Fibroblast of mammary gland (primary cell): ENCODE results near the gene MAP3K5.

Source experiments
- DNase-seq: peaks from one replicate; pipeline ENCODE4 v3.0.0-alpha.2; 2010; ENCODE audit warnings: low read depth
- H3K4me3 ChIP-seq: 2 replicates; pipeline ENCODE4 v1.5.1; 2011; ENCODE audit warnings: low read depth, mild to moderate bottlenecking, low read length, moderate library complexity; ENCODE audit not compliant: control insufficient read depth
- CTCF ChIP-seq: conservative IDR thresholded peaks from 2 replicates; pipeline ENCODE4 v1.5.1; 2011; ENCODE audit warnings: low read depth, low read length, inconsistent platforms; ENCODE audit not compliant: control insufficient read depth, insufficient read depth

The MAP3K5 gene

GRCh38 chr6:136792410-136793262 is at the start of gene MAP3K5:
MAP3K5 (minus strand) TSS chr6:136792477; CDS start chr6:136792157, 320 bp downstream.
- peak; percentile 77 for TF ChIP-seq CTCF
- DNase-seq, result peak; percentile 82
- H3K4me3 ChIP-seq, result peak within 1 kb of the TSS; percentile 86

- no peak for TF ChIP-seq CTCF
- H3K4me3 ChIP-seq, result no peak overlapping the region
- no peak for DNase-seq
Measured at GRCh38 chr6:136840276-136841001, 48.2 kb upstream of the MAP3K5 start.

GRCh38 chr6:136831873-136832562 is 39.7 kb upstream of the MAP3K5 start:
- no peak for TF ChIP-seq CTCF
- DNase-seq, result no peak
- no peak overlapping the region for H3K4me3 ChIP-seq

- no peak for TF ChIP-seq CTCF
- DNase-seq, result no peak
- H3K4me3 ChIP-seq, result no peak overlapping the region
Measured at GRCh38 chr6:136826216-136826615, 33.9 kb upstream of the MAP3K5 start.

- TF ChIP-seq CTCF, result no peak
- no peak for DNase-seq
- H3K4me3 ChIP-seq, result peak overlapping the region; percentile 42
Measured at GRCh38 chr6:136823128-136823660, 30.9 kb upstream of the MAP3K5 start.

- DNase-seq, result peak; percentile 92
- H3K4me3 ChIP-seq, result peak within 1 kb of the TSS; percentile 42
- TF ChIP-seq CTCF, result peak; percentile 60
Measured at GRCh38 chr6:136822376-136823127, 30.3 kb upstream of the MAP3K5 start, which contains the start of gene PEX7. PEX7 (plus strand) TSS chr6:136822592; CDS start chr6:136822666, 74 bp downstream.
